ENCODE measurements around the gene CYP4F3.
"Not testable (repeated sequence)": the region's sequence is repeated elsewhere in the genome, so short reads cannot be mapped to it uniquely, and the experiment has no call there.

Gene CYP4F3

DNA sequence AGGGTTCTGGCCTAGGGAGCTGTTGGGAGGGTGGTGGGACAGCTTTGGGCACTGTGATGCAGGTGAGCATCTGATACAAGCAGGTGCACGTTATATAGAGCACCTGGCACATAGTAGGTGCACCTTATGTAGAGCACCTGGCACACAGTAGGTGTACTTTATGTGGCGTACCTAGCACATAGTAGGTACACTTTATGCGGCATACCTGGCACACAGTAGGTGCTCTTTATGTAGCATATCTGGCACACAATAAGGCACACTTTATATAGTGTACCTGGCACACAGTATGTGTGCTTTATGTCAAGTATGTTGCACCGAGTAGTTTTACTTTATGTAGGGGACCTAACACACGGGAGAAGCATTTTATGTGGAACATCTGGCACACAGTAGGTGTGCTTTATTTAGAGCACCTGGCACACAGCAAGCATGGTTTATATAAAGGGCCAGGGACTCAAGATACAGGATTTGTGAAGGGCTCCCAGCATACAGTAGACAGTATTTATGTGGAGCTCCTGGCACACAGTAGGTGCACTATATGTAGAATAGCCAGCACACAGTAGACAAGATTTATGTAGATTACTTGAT, 30.6 kb downstream of the CYP4F3 start:
- no peak for DNase-seq (ENCODE audit: low spot score)

DNA sequence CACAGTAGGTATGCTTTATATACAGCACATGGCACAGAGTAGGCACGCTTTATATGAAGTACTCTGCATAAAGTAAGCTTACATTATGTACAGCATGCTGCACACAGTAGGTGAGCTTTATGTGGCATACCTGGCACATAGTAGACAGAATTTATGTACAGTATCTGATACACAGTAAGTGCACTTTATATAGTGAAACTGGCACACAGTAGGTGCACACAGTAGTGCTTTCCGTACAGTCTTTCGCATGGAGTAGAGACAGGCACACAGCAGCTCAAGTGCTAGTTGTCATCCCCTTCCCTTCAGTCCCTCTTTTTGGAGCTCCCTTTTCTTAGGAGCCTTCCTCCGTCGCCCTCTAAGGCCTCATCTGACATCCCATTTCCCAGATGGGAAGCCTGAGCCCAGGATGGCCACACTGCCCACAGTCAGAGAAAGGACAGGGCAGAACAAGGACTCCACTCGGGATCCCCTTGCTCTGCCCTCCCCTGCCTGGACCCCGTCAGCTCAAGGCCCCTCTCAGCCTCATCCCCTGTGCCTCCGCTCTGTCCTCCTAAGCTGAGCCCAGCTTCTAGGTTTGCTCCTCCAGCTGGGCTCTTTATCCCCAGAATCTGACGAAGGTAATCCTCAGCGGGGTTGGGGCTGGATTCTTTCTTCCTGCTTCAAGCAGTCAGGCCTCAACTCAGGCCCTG, 31.3 kb downstream of the CYP4F3 start:
- no peak for DNase-seq (ENCODE audit: low spot score)

GRCh38 chr19:15672580-15673175, 32.0 kb downstream of the CYP4F3 start, which contains the start of gene CYP4F12:
Gene CYP4F12, plus strand, starts transcription at chr19:15673087. Its CDS starts 443 bp downstream, at chr19:15673530.
- peak; percentile 94 for DNase-seq (ENCODE audit: low spot score)

DNA sequence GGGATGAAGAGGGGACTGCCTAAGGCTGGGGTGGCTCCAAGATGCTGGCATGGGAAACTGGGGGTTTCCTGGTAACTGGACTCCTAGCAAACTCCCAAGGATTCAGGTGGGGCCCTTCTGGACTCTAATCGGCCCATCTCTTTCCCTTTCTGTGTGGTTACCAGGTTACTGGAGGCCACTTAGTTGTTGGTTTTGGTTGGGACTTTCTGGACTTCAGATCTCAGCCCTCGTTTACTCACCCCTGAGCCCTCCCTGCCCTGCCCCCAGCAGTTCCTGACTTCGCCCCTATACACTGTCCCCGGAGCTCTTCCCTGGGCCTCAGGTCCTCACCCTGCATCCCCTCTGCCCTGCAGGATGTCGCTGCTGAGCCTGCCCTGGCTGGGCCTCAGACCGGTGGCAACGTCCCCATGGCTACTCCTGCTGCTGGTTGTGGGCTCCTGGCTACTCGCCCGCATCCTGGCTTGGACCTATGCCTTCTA, 32.5 kb downstream of the CYP4F3 start:
- DNase-seq (ENCODE audit: low spot score): no peak

DNA sequence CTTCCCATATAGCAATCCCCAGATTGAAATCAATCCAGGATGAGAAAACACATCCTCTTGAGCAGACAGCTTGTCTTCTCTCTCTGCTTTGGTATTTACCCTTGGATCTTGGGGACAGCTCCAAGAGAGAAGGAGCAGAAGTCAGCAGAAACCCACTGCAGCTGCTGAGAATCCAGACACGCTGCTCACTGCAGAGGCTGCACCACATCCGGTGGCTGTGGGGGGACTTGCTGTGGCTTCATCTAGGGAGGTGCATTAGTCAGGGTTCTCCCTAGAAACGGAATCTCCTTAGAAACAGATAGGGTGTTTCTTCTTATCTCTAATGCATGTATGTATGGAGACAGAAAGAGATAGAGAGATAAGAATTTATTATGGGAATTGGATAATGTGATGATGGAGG, 34.9 kb downstream of the CYP4F3 start:
- DNase-seq (ENCODE audit: low spot score): no peak

DNA sequence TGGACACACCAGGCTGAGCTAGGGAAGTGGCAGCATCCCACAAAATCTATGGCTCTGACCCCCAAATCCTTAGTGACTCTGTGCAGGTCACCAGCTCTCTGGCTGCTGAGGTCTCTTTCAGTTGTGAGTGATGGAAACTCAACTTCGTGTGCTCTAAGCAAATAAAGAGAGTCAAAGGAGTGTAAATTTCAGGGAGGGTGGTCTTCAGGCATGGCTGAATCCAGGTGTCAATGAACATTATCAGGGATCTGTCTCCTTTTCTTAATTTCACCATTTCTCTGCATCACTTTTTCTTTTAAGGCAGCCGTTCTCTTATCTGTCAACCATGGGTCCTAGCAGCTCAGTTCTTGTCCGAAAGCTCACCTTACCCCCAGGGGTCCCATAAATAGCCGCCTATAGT, 38.4 kb downstream of the CYP4F3 start:
- no peak for DNase-seq (ENCODE audit: low spot score)

GRCh38 chr19:15679865-15680264, 39.2 kb downstream of the CYP4F3 start:
- DNase-seq (ENCODE audit: low spot score): not testable (repeated sequence)

GRCh38 chr19:15680478-15681322, 40.0 kb downstream of the CYP4F3 start:
- DNase-seq (ENCODE audit: low spot score): no peak

DNA sequence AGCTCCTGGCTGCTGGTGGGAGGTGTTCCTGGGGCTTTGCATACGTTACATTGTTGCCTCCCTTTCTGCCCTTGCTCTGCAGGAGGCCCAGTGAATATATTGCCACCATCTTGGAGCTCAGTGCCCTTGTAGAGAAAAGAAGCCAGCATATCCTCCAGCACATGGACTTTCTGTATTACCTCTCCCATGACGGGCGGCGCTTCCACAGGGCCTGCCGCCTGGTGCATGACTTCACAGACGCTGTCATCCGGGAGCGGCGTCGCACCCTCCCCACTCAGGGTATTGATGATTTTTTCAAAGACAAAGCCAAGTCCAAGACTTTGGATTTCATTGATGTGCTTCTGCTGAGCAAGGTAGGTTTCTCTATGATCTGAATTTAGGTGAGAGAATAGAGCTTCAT, 42.7 kb downstream of the CYP4F3 start:
- DNase-seq (ENCODE audit: low spot score): no peak

DNA sequence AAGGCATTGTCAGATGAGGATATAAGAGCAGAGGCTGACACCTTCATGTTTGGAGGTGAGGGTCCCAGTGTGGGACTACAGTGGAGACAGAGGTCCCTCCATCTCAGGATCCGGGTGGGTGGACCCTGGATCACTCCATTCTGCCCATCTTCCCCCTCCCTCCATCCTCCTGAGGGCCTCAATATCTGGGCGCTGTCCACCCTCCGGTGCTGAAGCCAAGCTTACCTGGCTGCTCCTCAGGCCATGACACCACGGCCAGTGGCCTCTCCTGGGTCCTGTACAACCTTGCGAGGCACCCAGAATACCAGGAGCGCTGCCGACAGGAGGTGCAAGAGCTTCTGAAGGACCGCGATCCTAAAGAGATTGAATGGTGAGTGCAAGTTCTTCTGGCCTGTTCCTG, 44.1 kb downstream of the CYP4F3 start:
- no peak for DNase-seq (ENCODE audit: low spot score)

GRCh38 chr19:15696654-15697194, 56.0 kb downstream of the CYP4F3 start:
- no peak for DNase-seq (ENCODE audit: low spot score)

DNA sequence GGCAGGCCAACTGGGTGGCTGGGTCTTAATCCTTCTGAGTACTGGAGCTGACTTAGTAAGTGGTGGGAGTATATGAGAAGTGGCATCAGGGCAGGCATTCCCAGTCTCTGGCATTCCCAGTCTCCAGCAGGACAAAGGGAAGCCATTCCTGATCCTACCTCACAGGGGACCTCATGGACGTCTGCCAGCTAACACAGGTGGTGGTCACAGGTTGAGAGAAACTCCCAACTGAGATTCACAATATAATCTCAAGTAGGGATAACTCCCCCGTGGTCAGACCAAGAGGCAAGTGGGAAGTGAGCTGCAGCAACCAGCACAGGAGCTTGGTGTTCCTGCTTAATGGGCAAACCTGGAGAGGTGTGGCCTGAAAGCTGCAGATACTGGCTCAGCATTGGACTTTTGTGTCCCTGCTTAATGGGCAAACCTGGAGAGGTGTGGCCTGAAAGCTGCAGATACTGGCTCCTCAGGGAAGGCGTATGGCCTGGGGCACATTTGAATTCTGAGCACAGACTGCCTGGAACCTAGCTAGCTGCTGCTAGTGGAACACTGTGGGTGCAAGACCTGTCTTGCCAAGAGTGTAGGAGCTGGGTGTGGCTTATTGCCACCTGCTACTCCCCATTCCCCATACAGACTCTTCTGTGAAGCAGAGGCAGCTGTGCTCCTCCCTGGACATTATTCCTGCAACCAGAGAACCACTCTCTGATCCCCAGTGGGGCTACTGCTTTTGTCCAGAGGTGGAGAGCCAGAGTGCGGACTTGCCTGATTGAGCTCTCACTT, 61.2 kb downstream of the CYP4F3 start:
- no peak for DNase-seq (ENCODE audit: low spot score)

- DNase-seq (ENCODE audit: low spot score): peak; percentile 68
Observed at GRCh38 chr19:15702534-15702930, 61.8 kb downstream of the CYP4F3 start.

All from hematopoietic multipotent progenitor cell treated with erythropoietin and hydrocortisone succinate and interleukin-3 and kit ligand, for 17 days (in vitro differentiated cells).